OCI-LY7 (cell line): ENCODE data around the gene DISP1.

Experiments
- EZH2phosphoT487 ChIP-seq: fragments of 200-600 bp; sonication (generic); IDR thresholded peaks from 2 replicates; pipeline ENCODE4 v1.6.1; 2018; ENCODE audit warnings: low read depth, borderline replicate concordance, mild to moderate bottlenecking, mixed run types, antibody characterized with exemption, low read length, moderate library complexity, mixed read lengths
- TF ChIP-seq, protein P1 (sequence below): fragments of 200-600 bp; sonication (generic); conservative IDR thresholded peaks from 2 replicates; pipeline ENCODE4 v1.5.1; 2014; ENCODE audit warnings: mild to moderate bottlenecking, antibody characterized with exemption, low read length, moderate library complexity, mixed read lengths

DNA sequence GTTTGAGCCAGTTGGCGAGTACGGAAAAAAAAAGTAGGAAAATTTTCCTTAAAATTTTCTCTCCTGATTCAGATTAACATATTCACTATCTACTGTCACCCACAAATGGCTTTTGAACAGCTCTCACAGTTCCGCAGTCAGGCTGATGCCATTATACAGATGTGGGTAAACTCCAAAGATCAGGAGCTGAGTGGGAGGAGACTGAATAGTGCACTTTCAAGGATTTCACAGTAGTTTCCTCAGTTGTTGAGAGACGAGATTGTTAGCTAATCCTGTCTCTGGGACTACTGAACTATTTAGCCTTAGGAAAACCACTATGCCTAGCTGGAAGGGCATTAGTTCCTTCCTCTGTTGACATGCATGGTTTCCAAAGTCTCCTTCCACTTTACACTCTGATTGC, 3.2 kb upstream of the DISP1 start:
- TF ChIP-seq, protein P1, sequence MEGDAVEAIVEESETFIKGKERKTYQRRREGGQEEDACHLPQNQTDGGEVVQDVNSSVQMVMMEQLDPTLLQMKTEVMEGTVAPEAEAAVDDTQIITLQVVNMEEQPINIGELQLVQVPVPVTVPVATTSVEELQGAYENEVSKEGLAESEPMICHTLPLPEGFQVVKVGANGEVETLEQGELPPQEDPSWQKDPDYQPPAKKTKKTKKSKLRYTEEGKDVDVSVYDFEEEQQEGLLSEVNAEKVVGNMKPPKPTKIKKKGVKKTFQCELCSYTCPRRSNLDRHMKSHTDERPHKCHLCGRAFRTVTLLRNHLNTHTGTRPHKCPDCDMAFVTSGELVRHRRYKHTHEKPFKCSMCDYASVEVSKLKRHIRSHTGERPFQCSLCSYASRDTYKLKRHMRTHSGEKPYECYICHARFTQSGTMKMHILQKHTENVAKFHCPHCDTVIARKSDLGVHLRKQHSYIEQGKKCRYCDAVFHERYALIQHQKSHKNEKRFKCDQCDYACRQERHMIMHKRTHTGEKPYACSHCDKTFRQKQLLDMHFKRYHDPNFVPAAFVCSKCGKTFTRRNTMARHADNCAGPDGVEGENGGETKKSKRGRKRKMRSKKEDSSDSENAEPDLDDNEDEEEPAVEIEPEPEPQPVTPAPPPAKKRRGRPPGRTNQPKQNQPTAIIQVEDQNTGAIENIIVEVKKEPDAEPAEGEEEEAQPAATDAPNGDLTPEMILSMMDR, result no peak
- TF ChIP-seq EZH2phosphoT487, result no peak
